HCT116 (cell line): ENCODE measurements around the gene ANKRD6. TPM values are rescaled to one million over a fixed set of nuclear protein-coding genes. Genes with fewer than 3 reads are reported as not detected.

Source experiments
- ATAC-seq: fragments of 200-7000 bp; cut with Tn5 transposase; 2 replicates; pipeline ENCODE4 v1.9.1; 2020; ENCODE audit warnings: mild to moderate bottlenecking, moderate library complexity
- BruUV-seq: library from RNA; stranded (reverse); fragments of 400-500 nt; replicated peaks from 2 replicates; lab custom pipeline; 2021; lab: Mats Ljungman, UMichigan
- CTCF ChIA-PET: fragments of 300-600 bp; sonication (Branson Sonifier 250); formaldehyde crosslinking; loops from one replicate; lab custom pipeline; 2021; ENCODE audit warnings: antibody characterized with exemption; lab: Charles Lee
- POLR2A ChIA-PET: fragments of 300-600, 350-600 bp; sonication (Branson Sonifier 250); formaldehyde crosslinking; loops from one replicate; lab custom pipeline; 2021; ENCODE audit warnings: antibody characterized with exemption; lab: Charles Lee
- RAD21 ChIA-PET, 2 experiments: fragments of 300-600 bp; sonication (Branson Sonifier 250); formaldehyde crosslinking; loops; one replicate each; lab custom pipeline; 2023; ENCODE audit warnings: low total read pairs in 2 of 2; ENCODE audit not compliant: uncharacterized antibody in 2 of 2, unreplicated experiment in 2 of 2, low non-redundant PET in 1 of 2; lab: Charles Lee
- DNase-seq: peaks from one replicate; pipeline ENCODE4 v3.0.0-alpha.2; 2010; ENCODE audit warnings: low read depth, low spot score
- H2AFZ ChIP-seq: fragments of 200-600 bp; shearing (Covaris generic), sonication (generic); 2 replicates; pipeline ENCODE4 v1.6.1; 2017; ENCODE audit warnings: low read depth, mixed run types, mixed read lengths, antibody characterized with exemption, low read length; ENCODE audit not compliant: poor library complexity, severe bottlenecking
- H3K27ac ChIP-seq: 2 replicates; pipeline ENCODE4 v1.5.1; 2012; ENCODE audit warnings: low read depth, low read length
- H3K27me3 ChIP-seq: fragments of 200-600 bp; sonication (generic); 2 replicates; pipeline ENCODE4 v1.6.1; 2016; ENCODE audit warnings: mixed run types, low read length, mixed read lengths; ENCODE audit not compliant: insufficient read depth
- H3K36me3 ChIP-seq, 2 experiments: fragments of 200-500 bp in 1 of 2; fragments of 200-600 bp in 1 of 2; sonication (Bioruptor generic) in 1 of 2; sonication (generic) in 1 of 2; 2 replicates each; pipeline versions ENCODE4 v1.5.1 to v1.6.1; 2014 to 2016; ENCODE audit warnings: low read length in 2 of 2, inconsistent platforms in 1 of 2, mixed read lengths in 1 of 2, mixed run types in 1 of 2; ENCODE audit not compliant: insufficient read depth in 2 of 2, control insufficient read depth in 1 of 2
- H3K4me1 ChIP-seq, 2 experiments: fragments of 200-600 bp in 1 of 2; sonication (generic) in 1 of 2; 2 replicates each; pipeline versions ENCODE4 v1.5.1 to v1.6.1; 2012 to 2017; ENCODE audit warnings: low read length in 2 of 2, inconsistent platforms in 1 of 2, mild to moderate bottlenecking in 1 of 2, mixed read lengths in 1 of 2, mixed run types in 1 of 2, moderate library complexity in 1 of 2; ENCODE audit not compliant: insufficient read depth in 2 of 2, control insufficient read depth in 1 of 2
- H3K4me2 ChIP-seq: fragments of 200-600 bp; sonication (generic); 2 replicates; pipeline ENCODE4 v1.6.1; 2017; ENCODE audit warnings: mixed run types, low read length, mixed read lengths
- H3K4me3 ChIP-seq, 2 experiments: fragments of 200-600 bp in 1 of 2; sonication (generic) in 1 of 2; replicated peaks in 1 of 2; 2 replicates each; pipeline ENCODE4 v1.5.1; 2011 to 2016; ENCODE audit warnings: low read length in 2 of 2, control low read depth in 1 of 2, low read depth in 1 of 2, mild to moderate bottlenecking in 1 of 2, mixed read lengths in 1 of 2, mixed run types in 1 of 2
- H3K79me2 ChIP-seq: fragments of 200-600 bp; sonication (generic); 2 replicates; pipeline ENCODE4 v1.6.1; 2017; ENCODE audit warnings: mild to moderate bottlenecking, mixed run types, low read length, moderate library complexity, mixed read lengths; ENCODE audit not compliant: insufficient read depth
- H3K9ac ChIP-seq: fragments of 200-600 bp; sonication (generic); 2 replicates; pipeline ENCODE4 v1.6.1; 2016; ENCODE audit warnings: low read length, mixed read lengths
- H3K9me2 ChIP-seq: fragments of 200-600 bp; sonication (generic), shearing (Covaris generic); 2 replicates; pipeline ENCODE4 v1.6.1; 2017; ENCODE audit warnings: mixed run types, mild to moderate bottlenecking, moderate library complexity; ENCODE audit not compliant: insufficient read depth
- H3K9me3 ChIP-seq, 2 experiments: fragments of 200-500 bp in 1 of 2; fragments of 200-600 bp in 1 of 2; sonication (Bioruptor generic) in 1 of 2; sonication (generic) in 1 of 2; 2 replicates each; pipeline ENCODE4 v1.6.1; 2014 to 2017; ENCODE audit warnings: low read length in 2 of 2, mixed read lengths in 2 of 2, inconsistent platforms in 1 of 2, low read depth in 1 of 2, mild to moderate bottlenecking in 1 of 2, mixed run types in 1 of 2, moderate library complexity in 1 of 2; ENCODE audit not compliant: control insufficient read depth in 1 of 2, insufficient read depth in 1 of 2
- H4K20me1 ChIP-seq: fragments of 200-600 bp; sonication (generic), shearing (Covaris generic); 2 replicates; pipeline ENCODE4 v1.6.1; 2017; ENCODE audit warnings: mixed run types, mild to moderate bottlenecking, moderate library complexity; ENCODE audit not compliant: insufficient read depth
- ATF3 ChIP-seq: IDR thresholded peaks from 2 replicates; pipeline ENCODE4 v1.6.1; 2012
- EZH2phosphoT487 ChIP-seq: fragments of 200-600 bp; IDR thresholded peaks from 2 replicates; pipeline ENCODE4 v1.6.1; 2018; ENCODE audit warnings: antibody characterized with exemption, borderline replicate concordance
- FOSL1 ChIP-seq: IDR thresholded peaks from 2 replicates; pipeline ENCODE4 v1.6.1; 2012; ENCODE audit warnings: low read depth
- JUND ChIP-seq: IDR thresholded peaks from 2 replicates; pipeline ENCODE4 v1.6.1; 2012
- POLR2AphosphoS5 ChIP-seq: IDR thresholded peaks from 2 replicates; pipeline ENCODE4 v1.6.1; 2011; ENCODE audit warnings: mild to moderate bottlenecking, low read depth, low read length, moderate library complexity
- RAD21 ChIP-seq: IDR thresholded peaks from 2 replicates; pipeline ENCODE4 v1.6.1; 2012; ENCODE audit warnings: low read depth, mild to moderate bottlenecking
- SIN3A ChIP-seq: IDR thresholded peaks from 2 replicates; pipeline ENCODE4 v1.6.1; 2012; ENCODE audit warnings: low read depth
- SP1 ChIP-seq: IDR thresholded peaks from 2 replicates; pipeline ENCODE4 v1.6.1; 2012; ENCODE audit warnings: low read depth
- SRF ChIP-seq: IDR thresholded peaks from 2 replicates; pipeline ENCODE4 v1.6.1; 2012; ENCODE audit warnings: low read depth
- TCF7L2 ChIP-seq: IDR thresholded peaks from 2 replicates; pipeline ENCODE4 v1.7.0; 2011; ENCODE audit warnings: borderline replicate concordance, inconsistent platforms; ENCODE audit not compliant: insufficient read depth, insufficient read length; ENCODE audit errors: extremely low read depth
- YY1 ChIP-seq: IDR thresholded peaks from 2 replicates; pipeline ENCODE4 v1.6.1; 2011; ENCODE audit warnings: low read length, low read depth, moderate library complexity, mild to moderate bottlenecking; ENCODE audit not compliant: insufficient replicate concordance; ENCODE audit errors: extremely low read depth
- intact Hi-C: fragments of 100-400 bp; cut with micrococcal nuclease; formaldehyde crosslinking; loops from 2 replicates; pipeline ENCODE4 v1.10.0; 2022
- total RNA-seq: library from RNA; stranded (reverse); gene quantifications from one replicate; pipeline ENCODE4 v1.2.1, GENCODE V29; 2021; ENCODE audit not compliant: unreplicated experiment
- TF ChIP-seq, protein P1 (sequence below): IDR thresholded peaks from 2 replicates; pipeline ENCODE4 v1.6.1; 2012

The ANKRD6 gene
- total RNA-seq, 1 experiment from 2014 or later, result 9.9 TPM

- Histone ChIP-seq H3K4me1 (no peaks in the 10 kb centered on the region), H3K4me3 (no peak overlapping the region), H3K9me2 (no peaks in the 10 kb centered on the region), H3K27me3 (no peaks in the 10 kb centered on the region), H3K79me2 (no peaks in the 10 kb centered on the region), H3K36me3 (peaks cover 62 to 74% of the 10 kb centered on the region in 2 experiments), H3K4me2 (no peak overlapping the region), H2AFZ (no peak overlapping the region), H3K9ac (no peak overlapping the region), H3K27ac (no peak overlapping the region), H3K9me3 (no peaks in the 10 kb centered on the region), H4K20me1 (no peaks in the 10 kb centered on the region)
- POLR2A ChIA-PET, result no interaction called here
- intact Hi-C loops, result no loop called here
- no peak for DNase-seq
- RAD21 ChIA-PET, result no interaction called here
- CTCF ChIA-PET, result no interaction called here
- ATAC-seq, result no peak
- TF ChIP-seq, protein P1, sequence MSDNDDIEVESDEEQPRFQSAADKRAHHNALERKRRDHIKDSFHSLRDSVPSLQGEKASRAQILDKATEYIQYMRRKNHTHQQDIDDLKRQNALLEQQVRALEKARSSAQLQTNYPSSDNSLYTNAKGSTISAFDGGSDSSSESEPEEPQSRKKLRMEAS, result no peak
- no peak for TF ChIP-seq FOSL1
- TF ChIP-seq JUND, result no peak
- no peak for TF ChIP-seq RAD21
- no peak for TF ChIP-seq YY1
- TF ChIP-seq EZH2phosphoT487, result no peak
- TF ChIP-seq SP1, result no peak
- BruUV-seq, result no TSS peak
These were observed 216.7 kb downstream of the ANKRD6 start for GRCh38 chr6:89649682-89650081.

DNA sequence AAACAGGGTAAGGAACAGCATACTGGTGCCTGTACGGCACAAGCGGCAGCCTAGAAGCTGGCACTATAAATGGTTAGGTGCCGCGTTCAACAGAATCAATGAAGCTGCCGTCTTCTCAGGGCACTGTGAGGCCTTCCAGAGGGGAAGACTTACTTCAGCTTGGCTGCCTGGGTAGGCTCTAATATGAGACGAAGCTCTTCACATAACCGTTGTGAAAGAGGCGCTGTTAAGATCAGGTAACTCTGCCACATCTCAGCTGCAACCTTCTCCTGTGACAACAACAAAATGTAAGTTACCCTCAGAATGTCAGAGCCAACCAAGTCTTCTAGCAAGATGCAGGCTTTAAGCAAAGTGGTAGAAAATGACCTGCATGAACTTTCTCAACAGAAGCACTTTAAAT, 217.6 kb downstream of the ANKRD6 start:
- no TSS peak for BruUV-seq
- Histone ChIP-seq H3K4me1 (no peaks in the 10 kb centered on the region), H3K36me3 (peaks cover 61 to 65% of the 10 kb centered on the region in 2 experiments), H3K9ac (no peak overlapping the region), H3K4me3 (no peak overlapping the region), H2AFZ (no peak overlapping the region), H3K9me2 (no peaks in the 10 kb centered on the region), H3K27me3 (no peaks in the 10 kb centered on the region), H3K9me3 (no peaks in the 10 kb centered on the region), H3K79me2 (no peaks in the 10 kb centered on the region), H3K4me2 (no peak overlapping the region), H3K27ac (no peak overlapping the region), H4K20me1 (no peaks in the 10 kb centered on the region)
- intact Hi-C loops, result no loop called here
- POLR2A ChIA-PET, result no interaction called here
- RAD21 ChIA-PET, result no interaction called here
- ATAC-seq, result no peak
- CTCF ChIA-PET, result no interaction called here
- DNase-seq, result no peak
- TF ChIP-seq POLR2AphosphoS5 (no peak), SRF (no peak), ATF3 (no peak), TCF7L2 (no peak), SIN3A (no peak)
- TF ChIP-seq, all 23 proteins: peak for 0
